ENCODE measurements around the gene MYO9B. TPM values are rescaled to one million over a fixed set of nuclear protein-coding genes. Genes with fewer than 3 reads are reported as not detected.

Gene MYO9B
- total RNA-seq, 1 donor from 2014 or later, result 83.8 TPM

GRCh38 chr19:17078920-17079709 is 3.5 kb downstream of the MYO9B start:
- no peak for TF ChIP-seq CTCF (conservative IDR thresholded peaks at IDR 0.05)
- no peaks in the 10 kb centered on the region for H3K36me3 Mint-ChIP-seq
- no peaks in the 10 kb centered on the region for H3K9me3 Mint-ChIP-seq
- H3K27ac Mint-ChIP-seq, result peak overlapping the region; percentile 20
- peak overlapping the region; percentile 56 for H3K4me3 Mint-ChIP-seq
- no peak for DNase-seq (ENCODE audit: extremely low spot score, unreplicated experiment)
- H3K27me3 Mint-ChIP-seq, result no peaks in the 10 kb centered on the region
- H3K4me1 Mint-ChIP-seq (ENCODE audit: unreplicated experiment), result peaks cover 36% of the 10 kb centered on the region

GRCh38 chr19:17079710-17080439 is 4.3 kb downstream of the MYO9B start:
- no peak for DNase-seq (ENCODE audit: extremely low spot score, unreplicated experiment)
- TF ChIP-seq CTCF (conservative IDR thresholded peaks at IDR 0.05), result peak; percentile 63
- peak overlapping the region; percentile 41 for H3K27ac Mint-ChIP-seq
- H3K9me3 Mint-ChIP-seq, result no peaks in the 10 kb centered on the region
- H3K4me3 Mint-ChIP-seq, result peak overlapping the region; percentile 56
- H3K36me3 Mint-ChIP-seq, result no peaks in the 10 kb centered on the region
- H3K4me1 Mint-ChIP-seq (ENCODE audit: unreplicated experiment), result peaks cover 29% of the 10 kb centered on the region
- H3K27me3 Mint-ChIP-seq, result no peaks in the 10 kb centered on the region

- Mint-ChIP-seq H3K4me3 (peak overlapping the region; percentile 49), H3K9me3 (no peaks in the 10 kb centered on the region), H3K27ac (peak overlapping the region; percentile 41), H3K36me3 (no peaks in the 10 kb centered on the region), H3K27me3 (no peaks in the 10 kb centered on the region), H3K4me1 (ENCODE audit: unreplicated experiment) (peaks cover 28% of the 10 kb centered on the region)
- DNase-seq (ENCODE audit: extremely low spot score, unreplicated experiment), result no peak
- no peak for TF ChIP-seq CTCF (conservative IDR thresholded peaks at IDR 0.05)
These were observed 4.8 kb downstream of the MYO9B start for GRCh38 chr19:17080440-17080801.

- no peak for TF ChIP-seq CTCF (conservative IDR thresholded peaks at IDR 0.05)
- no peak for DNase-seq (ENCODE audit: extremely low spot score, unreplicated experiment)
- no peaks in the 10 kb centered on the region for H3K9me3 Mint-ChIP-seq
- no peaks in the 10 kb centered on the region for H3K27me3 Mint-ChIP-seq
- no peak overlapping the region for H3K4me3 Mint-ChIP-seq
- no peak overlapping the region for H3K27ac Mint-ChIP-seq
- no peaks in the 10 kb centered on the region for H3K36me3 Mint-ChIP-seq
- H3K4me1 Mint-ChIP-seq (ENCODE audit: unreplicated experiment), result peaks cover 26% of the 10 kb centered on the region
These were observed 6.4 kb downstream of the MYO9B start for GRCh38 chr19:17081672-17082630.

- DNase-seq (ENCODE audit: extremely low spot score, unreplicated experiment), result no peak
- Mint-ChIP-seq H3K27me3 (no peaks in the 10 kb centered on the region), H3K4me1 (ENCODE audit: unreplicated experiment) (peaks cover 28% of the 10 kb centered on the region), H3K36me3 (peaks cover 5% of the 10 kb centered on the region), H3K9me3 (no peaks in the 10 kb centered on the region), H3K27ac (no peak overlapping the region), H3K4me3 (no peak overlapping the region)
- no peak for TF ChIP-seq CTCF (conservative IDR thresholded peaks at IDR 0.05)
These were observed 10.5 kb downstream of the MYO9B start for GRCh38 chr19:17086120-17086519.

Data from type B pancreatic cell (in vitro differentiated cells).